HEK293 (cell line): ENCODE data around the gene SLFNL1.

Experiments
- CTCF ChIA-PET: fragments of 350-600 bp; formaldehyde crosslinking; extraction: SDS; loops from one replicate; lab custom pipeline; 2021; ENCODE audit warnings: antibody characterized with exemption; lab: Yijun Ruan, JAX
- POLR2A ChIA-PET: fragments of 300-600 bp; formaldehyde crosslinking; extraction: SDS; loops from one replicate; lab custom pipeline; 2020; ENCODE audit warnings: antibody characterized with exemption, inconsistent platforms; lab: Yijun Ruan, JAX
- H3K27ac ChIP-seq: fragments of 200-500 bp; sonication (Bioruptor generic); 2 replicates; pipeline ENCODE4 v1.5.1; 2014; ENCODE audit warnings: low read depth, low read length, control low read depth, inconsistent platforms; ENCODE audit errors: extremely low read depth
- H3K36me3 ChIP-seq, 2 experiments: fragments of 200-500 bp in 1 of 2; sonication (Bioruptor generic) in 1 of 2; 1 replicate in 1 of 2; 2 replicates in 1 of 2; pipeline ENCODE4 v1.5.1; 2014 to 2017; ENCODE audit warnings: inconsistent platforms in 2 of 2, low read length in 2 of 2; ENCODE audit not compliant: control insufficient read depth in 2 of 2, insufficient read depth in 1 of 2
- H3K4me1 ChIP-seq: fragments of 200-500 bp; sonication (Bioruptor generic); 2 replicates; pipeline ENCODE4 v1.5.1; 2014; ENCODE audit warnings: mild to moderate bottlenecking, low read length, inconsistent platforms; ENCODE audit not compliant: control insufficient read depth, insufficient read depth
- H3K4me3 ChIP-seq: 2 replicates; pipeline ENCODE4 v1.5.1; 2011; ENCODE audit warnings: low read depth, mild to moderate bottlenecking, control low read depth, low read length, moderate library complexity
- H3K9me3 ChIP-seq: fragments of 200-500 bp; sonication (Bioruptor generic); 2 replicates; pipeline ENCODE4 v1.5.1; 2014; ENCODE audit warnings: low read depth, low read length, inconsistent platforms; ENCODE audit not compliant: control insufficient read depth, insufficient read depth
- AEBP2 ChIP-seq: fragments of 450-650 bp; formaldehyde crosslinking; IDR thresholded peaks from 2 replicates; pipeline ENCODE4 v1.5.1; 2016; ENCODE audit warnings: missing biosample characterization, missing genetic modification characterization, borderline replicate concordance
- BCL11A ChIP-seq: fragments of 450-650 bp; formaldehyde crosslinking; IDR thresholded peaks from 2 replicates; pipeline ENCODE4 v1.5.1; 2016; ENCODE audit warnings: low read depth, missing biosample characterization, missing genetic modification characterization
- ELK4 ChIP-seq: IDR thresholded peaks from 2 replicates; pipeline ENCODE4 v1.6.1; 2011; ENCODE audit warnings: mild to moderate bottlenecking, low read depth, low read length, borderline replicate concordance
- HOXA7 ChIP-seq: sonication (generic); formaldehyde crosslinking; IDR thresholded peaks from 2 replicates; pipeline ENCODE4 v1.8.1; 2022; ENCODE audit warnings: missing genetic modification reagents, borderline replicate concordance
- ZBTB26 ChIP-seq: fragments of 450-650 bp; formaldehyde crosslinking; optimal IDR thresholded peaks from 2 replicates; pipeline ENCODE3; 2016; ENCODE audit warnings: missing biosample characterization, mild to moderate bottlenecking, missing genetic modification characterization
- ZFP69B ChIP-seq: fragments of 450-650 bp; formaldehyde crosslinking; IDR thresholded peaks from 2 replicates; pipeline ENCODE4 v1.5.1; 2016; ENCODE audit warnings: missing biosample characterization, missing genetic modification characterization
- ZNF112 ChIP-seq: fragments of 450-650 bp; formaldehyde crosslinking; IDR thresholded peaks from 2 replicates; pipeline ENCODE4 v1.5.0; 2017; ENCODE audit warnings: missing biosample characterization, missing genetic modification characterization
- ZNF146 ChIP-seq: fragments of 450-650 bp; formaldehyde crosslinking; IDR thresholded peaks from 2 replicates; pipeline ENCODE4 v1.5.1; 2016; ENCODE audit warnings: missing biosample characterization, missing genetic modification characterization
- ZNF148 ChIP-seq: fragments of 450-650 bp; formaldehyde crosslinking; IDR thresholded peaks from 2 replicates; pipeline ENCODE4 v1.5.0; 2017; ENCODE audit warnings: missing biosample characterization, missing genetic modification characterization, borderline replicate concordance
- ZNF155 ChIP-seq: fragments of 450-650 bp; formaldehyde crosslinking; IDR thresholded peaks from 2 replicates; pipeline ENCODE4 v1.5.1; 2016; ENCODE audit warnings: missing biosample characterization, missing genetic modification characterization
- ZNF239 ChIP-seq: fragments of 450-650 bp; formaldehyde crosslinking; IDR thresholded peaks from 2 replicates; pipeline ENCODE4 v1.5.1; 2016; ENCODE audit warnings: missing biosample characterization, missing genetic modification characterization
- ZNF248 ChIP-seq: fragments of 450-650 bp; formaldehyde crosslinking; IDR thresholded peaks from 2 replicates; pipeline ENCODE4 v1.5.1; 2017; ENCODE audit warnings: missing biosample characterization, missing genetic modification characterization
- ZNF292 ChIP-seq: fragments of 450-650 bp; formaldehyde crosslinking; IDR thresholded peaks from 2 replicates; pipeline ENCODE4 v1.5.1; 2016; ENCODE audit warnings: low read depth, missing biosample characterization, missing genetic modification characterization, borderline replicate concordance
- ZNF354C ChIP-seq: fragments of 450-650 bp; formaldehyde crosslinking; IDR thresholded peaks from 2 replicates; pipeline ENCODE4 v1.5.1; 2016; ENCODE audit warnings: missing biosample characterization, missing genetic modification characterization, low read depth, borderline replicate concordance
- ZNF585B ChIP-seq: fragments of 450-650 bp; formaldehyde crosslinking; IDR thresholded peaks from 2 replicates; pipeline ENCODE4 v1.5.1; 2016; ENCODE audit warnings: missing biosample characterization, missing genetic modification characterization
- ZNF654 ChIP-seq: fragments of 450-650 bp; formaldehyde crosslinking; IDR thresholded peaks from 2 replicates; pipeline ENCODE4 v1.5.1; 2016; ENCODE audit warnings: low read depth, missing biosample characterization, missing genetic modification characterization
- ZNF664 ChIP-seq: fragments of 450-650 bp; formaldehyde crosslinking; IDR thresholded peaks from 2 replicates; pipeline ENCODE4 v1.5.1; 2016; ENCODE audit warnings: missing biosample characterization, missing genetic modification characterization
- ZNF677 ChIP-seq: fragments of 450-650 bp; IDR thresholded peaks from 2 replicates; pipeline ENCODE4 v1.5.0; 2018; ENCODE audit warnings: missing biosample characterization, mild to moderate bottlenecking, missing genetic modification characterization, moderate library complexity
- TF ChIP-seq, protein P1 (sequence below): fragments of 450-650 bp; formaldehyde crosslinking; IDR thresholded peaks from 2 replicates; pipeline ENCODE4 v1.5.1; 2016; ENCODE audit warnings: missing biosample characterization, missing genetic modification characterization

SLFNL1 gene

GRCh38 chr1:41033272-41033671, 11.7 kb upstream of the SLFNL1 start (continued):
- TF ChIP-seq ZBTB26 (tag by site-specific recombination) (no peak), ZNF664 (tag by site-specific recombination) (no peak), HOXA7 (CRISPR knock-in tag) (no peak), ZNF354C (tag by site-specific recombination) (no peak)

DNA sequence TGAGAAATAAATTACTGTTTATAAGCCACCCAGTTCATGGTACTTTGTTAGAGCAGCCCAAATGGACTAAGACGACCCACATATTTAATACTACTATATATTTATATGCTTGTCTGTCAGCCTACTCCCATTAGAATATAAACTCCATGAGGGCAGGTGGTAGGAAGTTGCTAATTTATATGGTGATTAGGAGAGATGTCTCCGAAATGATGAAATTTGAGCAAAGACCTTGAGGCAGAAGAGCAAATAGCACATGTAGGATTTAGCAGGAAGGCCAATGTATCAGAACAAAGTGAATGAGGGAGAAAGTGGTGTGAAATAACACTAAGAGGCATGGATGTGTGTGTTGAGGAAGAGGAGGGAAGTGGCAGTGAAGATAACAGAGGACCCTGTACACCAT, 10.6 kb upstream of the SLFNL1 start:
- H3K27ac ChIP-seq, result no peak overlapping the region
- H3K4me3 ChIP-seq, result no peak overlapping the region
- CTCF ChIA-PET, result no interaction called here
- TF ChIP-seq ZFP69B (tag by site-specific recombination) (no peak), ZNF146 (no peak), ZNF585B (tag by site-specific recombination) (no peak), ZNF654 (tag by site-specific recombination) (no peak), ELK4 (no peak), ZNF112 (no peak), BCL11A (tag by site-specific recombination) (no peak), ZNF248 (tag by site-specific recombination) (no peak), AEBP2 (tag by site-specific recombination) (no peak), ZNF148 (tag by site-specific recombination) (no peak), ZNF155 (no peak), ZNF292 (no peak), ZBTB26 (tag by site-specific recombination) (no peak), ZNF239 (tag by site-specific recombination) (no peak), ZNF677 (tag by site-specific recombination) (no peak)
- TF ChIP-seq, protein P1, sequence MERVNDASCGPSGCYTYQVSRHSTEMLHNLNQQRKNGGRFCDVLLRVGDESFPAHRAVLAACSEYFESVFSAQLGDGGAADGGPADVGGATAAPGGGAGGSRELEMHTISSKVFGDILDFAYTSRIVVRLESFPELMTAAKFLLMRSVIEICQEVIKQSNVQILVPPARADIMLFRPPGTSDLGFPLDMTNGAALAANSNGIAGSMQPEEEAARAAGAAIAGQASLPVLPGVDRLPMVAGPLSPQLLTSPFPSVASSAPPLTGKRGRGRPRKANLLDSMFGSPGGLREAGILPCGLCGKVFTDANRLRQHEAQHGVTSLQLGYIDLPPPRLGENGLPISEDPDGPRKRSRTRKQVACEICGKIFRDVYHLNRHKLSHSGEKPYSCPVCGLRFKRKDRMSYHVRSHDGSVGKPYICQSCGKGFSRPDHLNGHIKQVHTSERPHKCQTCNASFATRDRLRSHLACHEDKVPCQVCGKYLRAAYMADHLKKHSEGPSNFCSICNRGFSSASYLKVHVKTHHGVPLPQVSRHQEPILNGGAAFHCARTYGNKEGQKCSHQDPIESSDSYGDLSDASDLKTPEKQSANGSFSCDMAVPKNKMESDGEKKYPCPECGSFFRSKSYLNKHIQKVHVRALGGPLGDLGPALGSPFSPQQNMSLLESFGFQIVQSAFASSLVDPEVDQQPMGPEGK, result no peak
- TF ChIP-seq, all 188 proteins: peak for 0
- Histone ChIP-seq H3K9me3 (no peaks in the 10 kb centered on the region), H3K36me3 (peaks cover 25 to 93% of the 10 kb centered on the region in 2 experiments), H3K4me1 (no peaks in the 10 kb centered on the region)
- POLR2A ChIA-PET, result no interaction called here
